Kidney (tissue), 14 donors: ENCODE data around the gene NPS. TPM values are rescaled to one million over a fixed set of nuclear protein-coding genes. Genes with fewer than 3 reads are reported as not detected.

Source experiments
- DNase-seq, 5 donors: peaks; one replicate each; pipeline ENCODE4 v3.0.0-alpha.2; 2013 to 2020
- FAIRE-seq: peaks from 2 replicates; lab custom pipeline; 2012; peaks lifted over from hg19 to GRCh38; lab: Jason Lieb, UNC
- H3K27ac ChIP-seq, 2 donors: one replicate each; pipeline ENCODE4 v1.7.0; 2013; ENCODE audit warnings: low read depth in 2 of 2, low read length in 2 of 2, inconsistent platforms in 1 of 2
- H3K27me3 ChIP-seq: one replicate; pipeline ENCODE4 v1.7.1; 2013; ENCODE audit warnings: low read length, inconsistent platforms; ENCODE audit not compliant: control insufficient read depth, insufficient read depth
- H3K36me3 ChIP-seq, 3 donors: one replicate each; pipeline versions ENCODE4 v1.7.0 to v1.7.1; 2013; ENCODE audit warnings: low read length in 3 of 3, control low read depth in 1 of 3, inconsistent platforms in 1 of 3; ENCODE audit not compliant: insufficient read depth in 3 of 3, control insufficient read depth in 2 of 3
- H3K4me1 ChIP-seq, 3 donors: one replicate each; pipeline versions ENCODE4 v1.7.0 to v1.7.1; 2013; ENCODE audit warnings: low read length in 3 of 3, inconsistent platforms in 1 of 3, low read depth in 1 of 3; ENCODE audit not compliant: control insufficient read depth in 2 of 3, insufficient read depth in 2 of 3
- H3K4me3 ChIP-seq, 3 donors: one replicate each; pipeline versions ENCODE4 v1.7.0 to v1.8.1; 2013; ENCODE audit warnings: low read length in 3 of 3, control low read depth in 1 of 3, inconsistent platforms in 1 of 3
- H3K9ac ChIP-seq, 3 donors: one replicate each; pipeline versions ENCODE4 v1.7.0 to v1.7.1; 2013; ENCODE audit warnings: low read length in 3 of 3, control low read depth in 1 of 3, inconsistent platforms in 1 of 3
- H3K9me3 ChIP-seq, 3 donors: one replicate each; pipeline versions ENCODE4 v1.7.0 to v1.7.1; 2013; ENCODE audit warnings: low read length in 3 of 3, control low read depth in 1 of 3, inconsistent platforms in 1 of 3; ENCODE audit not compliant: control insufficient read depth in 2 of 3, insufficient read depth in 1 of 3
- CTCF ChIP-seq: IDR thresholded peaks from 3 replicates; pipeline ENCODE4 v1.5.1; 2012; ENCODE audit warnings: mild to moderate bottlenecking, moderate library complexity, borderline replicate concordance; ENCODE audit not compliant: insufficient read depth; ENCODE audit errors: extremely low read depth
- intact Hi-C: fragments of 100-400 bp; cut with DNase I; formaldehyde crosslinking; loops from one replicate; pipeline ENCODE4 v1.11.1; 2022
- polyA plus RNA-seq: library from polyadenylated mRNA; stranded (reverse); fragments of 350-450 nt; fragmentation: Illumina TruSeq; extraction: RNeasy Lipid Tissue Mini Kit (QIAGEN cat#74804); gene quantifications from one replicate; pipeline ENCODE4 v1.2.3, GENCODE V29; 2014; ENCODE audit warnings: low read depth, low replicate concordance; ENCODE audit not compliant: insufficient read depth
- total RNA-seq: library from RNA; stranded (reverse); fragmentation: NEBNext Ultra II Directional; extraction: Animal tissue kit (Norgen Biotek cat#: 25700); gene quantifications from one replicate; pipeline ENCODE4 v1.2.1, GENCODE V29; 2021
- donor health status: control.
- donor health status: control.
- donor health status: control.
- donor health status: control.
- donor health status: control.
- donor health status: DM: yes; HTN: yes; CAD: no.
- donor health status: Normal renal cell carcinoma (clear cell type).

NPS gene
- total and polyA plus RNA-seq, 2 donors from 2014 or later: not detected

- H3K4me1 ChIP-seq: peaks cover 0 to 2% (median 0%) of the 10 kb centered on the region in 3 donors
- no peaks in the 10 kb centered on the region for H3K27me3 ChIP-seq
- intact Hi-C loops: no loop called here
- DNase-seq (no peak), FAIRE-seq (no peak)
- no peak overlapping the region for H3K4me3 ChIP-seq
- H3K36me3 ChIP-seq: no peaks in the 10 kb centered on the region
- no peak for TF ChIP-seq CTCF
- H3K27ac ChIP-seq: no peak overlapping the region
- H3K9me3 ChIP-seq: no peaks in the 10 kb centered on the region
- no peak overlapping the region for H3K9ac ChIP-seq
Measured at GRCh38 chr10:127564644-127565043, 15.5 kb downstream of the NPS start.

GRCh38 chr10:127565583-127565982, 16.5 kb downstream of the NPS start:
- Histone ChIP-seq H3K27ac (no peak overlapping the region), H3K9ac (no peak overlapping the region), H3K4me1 (peaks cover 0 to 2% (median 0%) of the 10 kb centered on the region in 3 donors), H3K36me3 (no peaks in the 10 kb centered on the region), H3K4me3 (no peak overlapping the region), H3K27me3 (no peaks in the 10 kb centered on the region), H3K9me3 (no peaks in the 10 kb centered on the region)
- FAIRE-seq: no peak
- intact Hi-C loops: no loop called here
- no peak for DNase-seq
- TF ChIP-seq CTCF: no peak

GRCh38 chr10:127569210-127569609, 20.1 kb downstream of the NPS start:
- H3K27me3 ChIP-seq: no peaks in the 10 kb centered on the region
- H3K9me3 ChIP-seq: no peaks in the 10 kb centered on the region
- no peak for TF ChIP-seq CTCF
- H3K9ac ChIP-seq: no peak overlapping the region
- H3K36me3 ChIP-seq: no peaks in the 10 kb centered on the region
- H3K27ac ChIP-seq: no peak overlapping the region
- no peak overlapping the region for H3K4me3 ChIP-seq
- no peak for FAIRE-seq
- no peaks in the 10 kb centered on the region for H3K4me1 ChIP-seq
- no peak for DNase-seq
- intact Hi-C loops: no loop called here

DNA sequence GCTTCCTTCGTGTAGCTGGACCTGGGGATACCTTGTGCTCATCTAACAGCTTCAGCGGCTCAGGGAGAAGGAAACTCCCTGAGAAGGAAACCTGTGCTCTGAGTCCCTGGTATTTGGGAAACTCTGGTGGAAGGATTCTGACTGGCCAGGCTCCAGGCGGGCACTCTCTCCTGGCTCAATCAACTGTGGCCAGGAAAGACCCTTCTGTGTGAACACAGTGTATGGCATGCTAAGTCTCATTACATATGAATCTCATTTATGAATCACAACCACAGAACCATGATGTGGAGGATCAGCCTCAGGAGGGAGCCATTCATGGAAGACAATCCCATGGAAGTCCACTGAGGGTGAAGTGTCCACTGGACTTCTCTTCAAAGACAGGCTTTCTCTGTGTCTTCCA, 20.9 kb downstream of the NPS start:
- Histone ChIP-seq H3K4me1 (no peaks in the 10 kb centered on the region), H3K27me3 (no peaks in the 10 kb centered on the region), H3K36me3 (no peaks in the 10 kb centered on the region), H3K27ac (no peak overlapping the region), H3K9me3 (no peaks in the 10 kb centered on the region), H3K9ac (no peak overlapping the region), H3K4me3 (no peak overlapping the region)
- TF ChIP-seq CTCF: no peak
- intact Hi-C loops: no loop called here
- FAIRE-seq (no peak), DNase-seq (no peak)
